Fibroblast of lung (primary cell): ENCODE results near the gene RANBP1.

Experiments used
- CTCF ChIP-seq, 2 donors: IDR thresholded peaks in 1 of 2; conservative IDR thresholded peaks in 1 of 2; 1 replicate in 1 of 2; 2 replicates in 1 of 2; pipeline ENCODE4 v1.5.1; 2011 to 2012; ENCODE audit warnings: low read length in 2 of 2, control low read depth in 1 of 2, inconsistent platforms in 1 of 2, low read depth in 1 of 2, mild to moderate bottlenecking in 1 of 2
- EZH2 ChIP-seq: IDR thresholded peaks from 2 replicates; pipeline ENCODE4 v1.5.1; 2012; ENCODE audit warnings: low read length, control low read depth, mild to moderate bottlenecking; ENCODE audit errors: missing control alignments

DNA sequence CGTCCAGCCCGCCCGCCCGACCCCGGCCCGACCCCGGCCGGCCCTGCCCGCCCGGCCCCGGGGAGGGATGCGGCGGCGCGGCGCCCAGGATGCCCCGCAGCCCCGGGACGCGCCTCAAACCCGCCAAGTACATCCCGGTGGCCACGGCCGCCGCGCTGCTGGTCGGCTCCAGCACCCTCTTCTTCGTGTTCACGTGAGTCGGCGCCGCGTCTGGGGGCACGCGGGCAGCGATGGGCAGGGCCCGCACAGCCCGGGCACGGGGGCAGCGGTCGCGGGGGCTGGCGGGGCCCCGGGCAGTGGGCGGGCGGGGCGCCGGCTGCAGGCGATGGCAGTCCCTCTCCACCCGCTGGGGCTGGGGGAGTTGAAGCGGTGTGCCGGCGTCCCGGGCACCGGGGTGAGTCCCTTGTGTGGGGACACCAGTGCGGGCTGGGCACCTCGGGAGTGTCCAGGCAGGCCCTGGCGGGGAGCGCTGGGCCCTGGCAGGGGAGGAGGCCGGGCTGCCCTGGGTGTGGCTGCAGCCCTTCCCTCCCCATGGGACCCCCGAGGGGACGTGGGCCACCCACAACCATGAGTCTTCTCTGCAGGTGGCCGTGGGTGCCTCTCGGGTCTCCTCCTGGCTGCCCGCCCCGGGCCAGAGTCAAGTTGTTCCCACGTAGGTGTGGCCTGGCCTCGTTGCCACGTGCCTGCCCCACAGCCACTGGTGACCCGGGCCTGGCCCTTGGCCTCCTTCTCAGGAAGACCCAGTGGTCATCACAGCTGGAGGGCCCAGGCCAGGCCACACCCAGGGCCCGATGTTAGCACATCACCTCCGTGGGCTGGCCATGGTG, 16.2 kb downstream of the RANBP1 start:
- no peak for TF ChIP-seq CTCF (conservative IDR thresholded peaks at IDR 0.05 in 1 of 2, IDR thresholded peaks at IDR 0.05 in 1 of 2; ENCODE audit: low read depth in 1 of 2, low read length in 2 of 2)
- no peak for TF ChIP-seq EZH2
